GM18508 (cell line): ENCODE data around the gene CLGN.
"Not testable (repeated sequence)": the region's sequence is repeated elsewhere in the genome, so short reads cannot be mapped to it uniquely, and the experiment has no call there.

Experiments
- ATAC-seq: cut with Tn5 transposase; IDR thresholded peaks from one replicate; pipeline ENCODE4 v1.9.1; 2021; ENCODE audit warnings: moderate number of reproducible peaks; ENCODE audit not compliant: insufficient read depth, unreplicated experiment

Gene CLGN, protein sequence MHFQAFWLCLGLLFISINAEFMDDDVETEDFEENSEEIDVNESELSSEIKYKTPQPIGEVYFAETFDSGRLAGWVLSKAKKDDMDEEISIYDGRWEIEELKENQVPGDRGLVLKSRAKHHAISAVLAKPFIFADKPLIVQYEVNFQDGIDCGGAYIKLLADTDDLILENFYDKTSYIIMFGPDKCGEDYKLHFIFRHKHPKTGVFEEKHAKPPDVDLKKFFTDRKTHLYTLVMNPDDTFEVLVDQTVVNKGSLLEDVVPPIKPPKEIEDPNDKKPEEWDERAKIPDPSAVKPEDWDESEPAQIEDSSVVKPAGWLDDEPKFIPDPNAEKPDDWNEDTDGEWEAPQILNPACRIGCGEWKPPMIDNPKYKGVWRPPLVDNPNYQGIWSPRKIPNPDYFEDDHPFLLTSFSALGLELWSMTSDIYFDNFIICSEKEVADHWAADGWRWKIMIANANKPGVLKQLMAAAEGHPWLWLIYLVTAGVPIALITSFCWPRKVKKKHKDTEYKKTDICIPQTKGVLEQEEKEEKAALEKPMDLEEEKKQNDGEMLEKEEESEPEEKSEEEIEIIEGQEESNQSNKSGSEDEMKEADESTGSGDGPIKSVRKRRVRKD

DNA sequence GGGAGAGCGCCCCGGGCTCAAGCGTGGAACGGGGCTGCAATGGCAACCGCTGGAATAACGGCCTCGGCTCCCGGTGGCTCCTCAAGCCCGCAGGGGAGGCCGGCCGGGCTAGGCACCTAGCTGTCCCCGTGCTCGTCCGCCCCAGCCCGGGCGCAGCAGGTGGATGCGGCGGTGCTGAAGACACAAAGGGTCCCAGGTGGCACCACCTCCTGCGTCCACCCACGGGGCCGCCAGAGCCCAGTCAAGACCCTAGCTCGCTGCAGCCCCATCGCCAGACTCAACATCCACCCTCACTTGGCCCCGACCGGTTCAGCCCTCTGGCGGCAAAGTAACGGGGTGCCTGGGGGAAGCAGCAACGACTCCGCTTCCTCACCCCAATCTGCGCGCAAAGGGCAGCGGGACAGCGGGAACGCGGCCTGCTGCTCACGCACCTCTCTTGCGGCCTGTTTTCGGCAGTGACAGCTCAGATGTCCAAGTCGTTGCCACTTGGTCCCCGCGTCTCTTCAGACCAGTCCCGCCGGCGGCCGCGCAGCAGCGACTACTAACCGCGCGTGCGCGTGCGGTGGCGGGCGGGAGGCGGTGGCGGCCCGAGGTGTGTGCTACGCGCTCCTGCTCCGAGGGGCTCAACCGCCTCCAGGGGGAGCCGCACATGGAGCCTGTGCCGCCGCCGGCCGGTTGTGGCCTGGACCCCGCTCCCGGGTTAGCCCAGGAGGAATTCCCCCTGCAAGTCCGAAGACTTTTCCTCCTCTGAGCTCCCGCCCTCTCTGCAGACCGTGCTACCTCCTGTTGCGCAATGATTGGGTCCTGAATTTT is at the start of gene CLGN:
Gene CLGN (minus strand): TSS at position 543 of the 813 bp plus-strand sequence. CDS start 14,570 bp downstream, outside the sequence.
- no peak for ATAC-seq

DNA sequence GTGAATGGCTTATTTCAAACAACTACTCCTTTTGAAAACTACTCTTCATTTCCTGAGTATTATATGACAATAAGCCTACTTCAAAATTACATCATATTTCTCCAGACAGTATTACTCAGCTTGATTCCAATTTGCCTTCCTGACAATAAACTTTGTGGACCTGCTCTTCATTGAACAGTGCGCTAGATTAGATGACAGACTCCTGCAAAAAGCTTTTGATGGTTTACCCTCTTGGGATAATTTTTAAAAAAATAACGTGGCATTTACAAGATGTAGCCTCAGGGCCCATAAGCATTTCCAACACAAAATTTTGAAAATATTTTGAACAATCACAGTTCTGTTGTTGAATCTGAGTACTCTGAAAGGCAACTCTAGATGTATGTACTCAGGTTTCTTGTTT is 44.7 kb upstream of the CLGN start:
- no peak for ATAC-seq

DNA sequence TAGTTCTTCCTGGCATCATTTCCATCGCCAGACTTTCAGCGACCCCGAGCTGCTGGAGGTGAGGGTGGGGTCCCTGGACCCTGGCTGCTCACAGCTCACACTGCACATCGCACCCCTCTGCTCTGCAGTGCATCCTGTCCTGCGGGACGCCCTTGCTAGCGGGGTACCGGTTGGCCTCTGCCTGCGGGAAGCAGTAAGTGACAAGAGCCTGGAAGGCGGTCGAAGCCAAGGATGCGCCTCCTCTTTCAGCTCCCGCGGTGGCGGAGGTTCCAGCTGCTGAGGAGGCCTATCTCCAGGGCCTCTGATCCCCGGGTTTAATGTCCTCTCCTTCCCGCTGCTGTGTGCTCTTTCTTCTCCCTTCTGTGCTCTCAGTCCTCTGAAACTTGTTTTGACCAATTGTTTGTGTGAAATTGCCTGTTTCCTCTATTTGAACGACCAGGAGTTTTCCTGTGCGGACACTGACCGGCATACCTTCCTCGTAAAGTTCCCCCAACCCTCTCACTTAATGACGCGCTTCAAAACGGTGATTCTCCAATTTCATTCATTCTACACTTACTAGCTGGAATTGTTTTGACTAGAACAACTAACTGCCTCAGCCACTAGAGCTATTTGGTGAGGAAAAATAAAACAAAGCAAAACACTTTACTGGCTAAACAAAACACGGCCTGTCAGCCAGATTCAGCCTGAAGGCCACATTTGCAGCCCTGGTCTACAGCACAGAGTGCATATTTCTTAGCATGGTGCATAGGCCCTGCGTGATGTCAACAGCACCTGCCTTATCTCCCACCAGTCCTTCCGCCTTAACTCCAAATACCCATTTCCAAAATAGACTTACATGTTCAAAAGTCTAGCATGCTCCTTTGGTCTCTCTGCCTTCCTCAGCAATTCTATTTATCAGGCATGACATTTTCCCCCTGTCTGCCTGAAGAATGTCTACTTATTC is 42.6 kb upstream of the CLGN start:
- no peak for ATAC-seq

- no peak for ATAC-seq
These were observed 38.7 kb upstream of the CLGN start for GRCh38 chr4:140466146-140466545.

- no peak for ATAC-seq
These were observed 36.2 kb upstream of the CLGN start for GRCh38 chr4:140463614-140464013.

GRCh38 chr4:140463182-140463581 is 35.7 kb upstream of the CLGN start:
- no peak for ATAC-seq

DNA sequence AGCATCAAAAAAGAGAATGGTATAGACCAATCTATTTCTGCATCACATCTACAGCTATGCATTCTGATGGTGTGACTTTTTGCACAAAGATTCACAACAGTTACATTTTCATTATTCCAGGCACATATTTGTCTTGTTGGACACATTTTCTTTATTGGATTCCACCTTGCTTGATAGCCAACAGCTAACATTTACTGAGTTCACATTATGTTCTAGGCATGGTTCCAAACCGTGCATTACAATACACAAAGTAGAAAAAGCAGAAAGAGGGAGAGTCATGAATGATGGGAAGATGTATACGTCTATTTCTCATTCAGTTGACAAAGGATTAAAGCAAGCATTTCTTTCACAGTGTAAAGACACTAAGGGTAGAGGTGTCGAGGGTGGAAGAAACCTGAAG is 22.9 kb upstream of the CLGN start:
- no peak for ATAC-seq

- no peak for ATAC-seq
These were observed 21.4 kb upstream of the CLGN start for GRCh38 chr4:140448830-140449229.

DNA sequence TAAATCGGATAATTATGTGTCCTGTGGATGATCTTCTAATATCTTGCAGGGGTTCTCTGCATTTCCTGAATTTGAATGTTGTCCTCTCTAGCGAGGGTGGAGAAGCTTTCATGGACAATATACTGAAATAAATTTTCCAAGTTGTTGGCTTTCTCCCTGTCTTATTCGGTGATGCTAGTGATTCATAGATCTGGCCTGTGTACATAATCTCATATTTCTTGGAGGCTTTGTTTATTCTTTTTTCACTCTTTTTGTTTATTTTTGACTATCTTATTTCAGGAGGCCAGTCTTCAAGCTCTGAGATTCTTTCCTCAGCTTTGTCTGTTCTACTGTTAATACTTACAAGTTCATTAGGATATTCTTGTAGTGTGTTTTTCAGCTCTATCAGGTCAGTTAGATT is 20.7 kb upstream of the CLGN start:
- no peak for ATAC-seq

GRCh38 chr4:140444347-140444746 is 16.9 kb upstream of the CLGN start:
- not testable (repeated sequence) for ATAC-seq

DNA sequence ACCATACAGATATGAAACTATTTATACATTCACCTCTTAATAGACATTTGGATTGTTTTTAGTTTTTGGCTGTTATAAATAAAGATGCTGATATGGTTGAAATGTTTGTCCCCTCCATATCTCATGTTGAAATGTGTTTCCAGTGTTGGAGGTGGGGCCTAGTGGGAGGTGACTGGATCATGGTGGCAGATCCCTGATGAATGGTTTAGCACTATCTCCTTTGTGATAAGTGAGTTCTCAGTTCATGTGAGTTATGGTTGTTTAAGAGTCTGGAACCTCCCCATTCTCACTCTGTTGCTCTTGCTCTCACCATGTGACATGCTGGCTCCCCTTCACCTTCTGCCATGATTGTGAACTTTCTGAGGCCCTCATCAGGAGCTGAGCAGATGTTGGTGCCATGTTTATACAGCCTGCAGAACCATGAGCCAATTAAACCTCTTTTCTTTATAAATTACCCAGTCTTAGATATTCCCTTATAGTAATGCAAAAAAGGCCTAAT is 12.2 kb upstream of the CLGN start:
- no peak for ATAC-seq

GRCh38 chr4:140427919-140428471 is 547 bp upstream of the CLGN start:
- ATAC-seq, result no peak

DNA sequence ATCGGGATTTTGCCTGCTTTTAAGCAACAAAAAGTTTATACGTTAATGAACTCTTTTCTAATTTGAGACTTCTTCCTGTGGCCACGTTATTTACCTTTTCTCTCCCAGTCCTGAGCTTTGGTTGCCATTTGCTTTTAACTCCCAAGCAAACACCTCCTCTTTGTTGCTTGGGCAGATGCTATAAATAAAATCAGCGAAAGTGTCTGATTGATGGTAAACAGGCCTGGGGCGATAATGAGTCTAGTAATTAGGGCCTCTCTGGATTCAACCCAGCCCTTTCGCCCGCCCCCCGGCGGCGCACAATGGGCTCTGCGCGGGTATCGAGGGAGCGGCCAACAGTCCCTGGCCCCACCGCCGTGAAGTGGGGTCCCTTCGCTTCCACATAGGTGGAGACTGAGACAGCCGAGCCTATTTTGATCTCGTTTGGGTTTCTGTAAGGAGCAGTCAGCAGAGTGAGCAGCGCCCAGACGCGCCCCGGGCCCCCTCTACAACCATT is 790 bp downstream of the CLGN start:
- ATAC-seq, result no peak

DNA sequence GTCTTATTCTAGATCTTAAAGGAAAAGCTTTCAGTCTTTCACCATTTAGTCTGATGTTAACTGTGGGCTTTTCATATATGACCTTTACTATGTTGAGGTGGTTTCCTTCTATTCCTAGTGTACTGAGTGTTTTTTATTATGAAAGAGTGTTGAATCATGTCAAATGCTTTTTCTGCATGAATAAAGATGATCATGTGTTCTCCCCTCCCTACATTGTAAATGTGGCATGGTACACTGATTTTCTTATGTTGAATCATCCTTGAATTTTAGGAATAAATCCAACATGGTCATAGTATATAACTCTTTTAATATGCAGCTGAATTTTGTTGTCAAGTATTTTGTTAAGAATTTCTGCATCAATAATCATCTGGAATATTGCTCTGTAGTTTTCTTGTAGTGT is 4.3 kb downstream of the CLGN start:
- no peak for ATAC-seq

- ATAC-seq, result not testable (repeated sequence)
These were observed 14.1 kb downstream of the CLGN start for GRCh38 chr4:140413130-140413969.

DNA sequence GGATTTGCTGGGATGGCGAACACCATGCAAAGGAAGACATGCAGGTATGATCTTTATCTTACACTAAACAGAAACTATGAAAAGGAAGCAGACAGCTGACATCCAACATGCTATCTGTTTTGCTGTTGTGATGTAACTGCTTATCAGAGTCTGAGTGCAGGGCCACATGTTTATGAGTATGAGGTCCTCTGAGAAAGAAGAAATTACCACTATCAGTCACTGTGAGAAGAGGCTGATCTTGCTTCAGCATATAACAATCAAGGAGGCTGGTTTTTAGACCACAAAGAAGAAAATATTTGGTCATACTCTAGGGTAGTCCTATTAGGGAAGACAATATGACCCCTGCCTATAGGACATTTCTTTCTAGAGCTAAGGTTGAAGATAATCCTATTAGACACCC is 18.5 kb downstream of the CLGN start:
- no peak for ATAC-seq

- ATAC-seq, result no peak
These were observed 21.2 kb downstream of the CLGN start for GRCh38 chr4:140406292-140406691.

GRCh38 chr4:140400111-140400510 is 27.3 kb downstream of the CLGN start:
- ATAC-seq, result no peak
